Measurements from ENCODE around the gene THOC1.

Gene THOC1

GRCh38 chr18:220708-221107 is 47.1 kb downstream of the THOC1 start:
- H3K4ac ChIP-seq (ENCODE audit: low read depth, low read length) = no peak overlapping the region
- H4K8ac ChIP-seq (ENCODE audit: low read depth, low read length) = no peak overlapping the region
- no peak overlapping the region for H3K56ac ChIP-seq (ENCODE audit: low read length)
- no peak overlapping the region for H2AK5ac ChIP-seq (ENCODE audit: low read length)
- H3K27me3 ChIP-seq (ENCODE audit: insufficient read depth, low read length, poor library complexity) = no peaks in the 10 kb centered on the region
- no peak overlapping the region for H3K4me3 ChIP-seq (ENCODE audit: low read length)
- no peak for DNase-seq
- no peak overlapping the region for H2BK5ac ChIP-seq (ENCODE audit: low read length)
- no peaks in the 10 kb centered on the region for H3K79me2 ChIP-seq (ENCODE audit: control insufficient read depth, insufficient read depth, low read length)
- no peak overlapping the region for H3K23ac ChIP-seq (ENCODE audit: low read length)
- peaks cover 6% of the 10 kb centered on the region for H3K36me3 ChIP-seq (ENCODE audit: control insufficient read depth, insufficient read depth, low read length)
- H3K4me1 ChIP-seq (ENCODE audit: control insufficient read depth, low read depth, low read length) = no peaks in the 10 kb centered on the region
- no peak overlapping the region for H3K27ac ChIP-seq (ENCODE audit: low read depth, low read length)
- no peak overlapping the region for H3K9ac ChIP-seq (ENCODE audit: low read length)
- H3K4me2 ChIP-seq (ENCODE audit: low read length) = no peak overlapping the region
- H3K18ac ChIP-seq (ENCODE audit: low read length) = no peak overlapping the region
- H2BK120ac ChIP-seq (ENCODE audit: low read depth, low read length) = no peak overlapping the region
- no peak overlapping the region for H2BK15ac ChIP-seq (replicated peaks; ENCODE audit: low read depth)
- no peaks in the 10 kb centered on the region for H3K79me1 ChIP-seq (ENCODE audit: low read length)
- no peak overlapping the region for H4K5ac ChIP-seq (ENCODE audit: low read length)

- Histone ChIP-seq H3K27ac (ENCODE audit: low read depth, low read length) (no peak overlapping the region), H3K4me1 (ENCODE audit: control insufficient read depth, low read depth, low read length) (no peaks in the 10 kb centered on the region), H3K79me2 (ENCODE audit: control insufficient read depth, insufficient read depth, low read length) (no peaks in the 10 kb centered on the region), H3K4me2 (ENCODE audit: low read length) (no peak overlapping the region), H3K4me3 (ENCODE audit: low read length) (no peak overlapping the region), H3K36me3 (ENCODE audit: control insufficient read depth, insufficient read depth, low read length) (peaks cover 8% of the 10 kb centered on the region), H2BK15ac (replicated peaks; ENCODE audit: low read depth) (no peak overlapping the region), H3K79me1 (ENCODE audit: low read length) (no peaks in the 10 kb centered on the region), H3K9ac (ENCODE audit: low read length) (no peak overlapping the region), H3K23ac (ENCODE audit: low read length) (no peak overlapping the region), H3K27me3 (ENCODE audit: insufficient read depth, low read length, poor library complexity) (no peaks in the 10 kb centered on the region), H2BK5ac (ENCODE audit: low read length) (no peak overlapping the region), H3K56ac (ENCODE audit: low read length) (no peak overlapping the region), H2AK5ac (ENCODE audit: low read length) (no peak overlapping the region), H3K4ac (ENCODE audit: low read depth, low read length) (no peak overlapping the region), H4K8ac (ENCODE audit: low read depth, low read length) (no peak overlapping the region), H2BK120ac (ENCODE audit: low read depth, low read length) (no peak overlapping the region), H3K18ac (ENCODE audit: low read length) (no peak overlapping the region), H4K5ac (ENCODE audit: low read length) (no peak overlapping the region)
- no peak for DNase-seq
- WGBS (ENCODE audit: extremely low coverage, insufficient coverage, low lambda C conversion rate) = no CpG with 5 or more reads among the region's 5 CpGs
Observed at GRCh38 chr18:217532-218336, 50.1 kb downstream of the THOC1 start.

GRCh38 chr18:215448-216010 is 52.3 kb downstream of the THOC1 start:
- DNase-seq = peak; percentile 53
- H3K4me3 ChIP-seq (ENCODE audit: low read length) = no peak overlapping the region
- no CpG with 5 or more reads among the region's 5 CpGs for WGBS (ENCODE audit: extremely low coverage, insufficient coverage, low lambda C conversion rate)
- no peaks in the 10 kb centered on the region for H3K27me3 ChIP-seq (ENCODE audit: insufficient read depth, low read length, poor library complexity)
- no peak overlapping the region for H3K27ac ChIP-seq (ENCODE audit: low read depth, low read length)
- H3K56ac ChIP-seq (ENCODE audit: low read length) = no peak overlapping the region
- H3K4me1 ChIP-seq (ENCODE audit: control insufficient read depth, low read depth, low read length) = no peaks in the 10 kb centered on the region
- no peaks in the 10 kb centered on the region for H3K79me1 ChIP-seq (ENCODE audit: low read length)
- H4K5ac ChIP-seq (ENCODE audit: low read length) = no peak overlapping the region
- no peak overlapping the region for H4K8ac ChIP-seq (ENCODE audit: low read depth, low read length)
- H3K4ac ChIP-seq (ENCODE audit: low read depth, low read length) = no peak overlapping the region
- no peak overlapping the region for H2BK120ac ChIP-seq (ENCODE audit: low read depth, low read length)
- H3K4me2 ChIP-seq (ENCODE audit: low read length) = no peak overlapping the region
- H2BK5ac ChIP-seq (ENCODE audit: low read length) = no peak overlapping the region
- H3K23ac ChIP-seq (ENCODE audit: low read length) = no peak overlapping the region
- no peak overlapping the region for H3K9ac ChIP-seq (ENCODE audit: low read length)
- peaks cover 14% of the 10 kb centered on the region for H3K36me3 ChIP-seq (ENCODE audit: control insufficient read depth, insufficient read depth, low read length)
- no peak overlapping the region for H2BK15ac ChIP-seq (replicated peaks; ENCODE audit: low read depth)
- H2AK5ac ChIP-seq (ENCODE audit: low read length) = no peak overlapping the region
- H3K79me2 ChIP-seq (ENCODE audit: control insufficient read depth, insufficient read depth, low read length) = no peaks in the 10 kb centered on the region
- H3K18ac ChIP-seq (ENCODE audit: low read length) = no peak overlapping the region

GRCh38 chr18:213966-214365 is 53.9 kb downstream of the THOC1 start:
- DNase-seq = no peak
- Histone ChIP-seq H3K4ac (ENCODE audit: low read depth, low read length) (no peak overlapping the region), H3K79me1 (ENCODE audit: low read length) (no peaks in the 10 kb centered on the region), H3K18ac (ENCODE audit: low read length) (no peak overlapping the region), H2BK15ac (replicated peaks; ENCODE audit: low read depth) (no peak overlapping the region), H3K27me3 (ENCODE audit: insufficient read depth, low read length, poor library complexity) (no peaks in the 10 kb centered on the region), H3K9ac (ENCODE audit: low read length) (no peak overlapping the region), H3K4me2 (ENCODE audit: low read length) (no peak overlapping the region), H3K27ac (ENCODE audit: low read depth, low read length) (no peak overlapping the region), H3K36me3 (ENCODE audit: control insufficient read depth, insufficient read depth, low read length) (peaks cover 14% of the 10 kb centered on the region), H3K79me2 (ENCODE audit: control insufficient read depth, insufficient read depth, low read length) (no peaks in the 10 kb centered on the region), H3K56ac (ENCODE audit: low read length) (no peak overlapping the region), H4K8ac (ENCODE audit: low read depth, low read length) (no peak overlapping the region), H2BK5ac (ENCODE audit: low read length) (no peak overlapping the region), H2BK120ac (ENCODE audit: low read depth, low read length) (no peak overlapping the region), H3K4me1 (ENCODE audit: control insufficient read depth, low read depth, low read length) (no peaks in the 10 kb centered on the region), H3K23ac (ENCODE audit: low read length) (no peak overlapping the region), H2AK5ac (ENCODE audit: low read length) (no peak overlapping the region), H4K5ac (ENCODE audit: low read length) (no peak overlapping the region), H3K4me3 (ENCODE audit: low read length) (no peak overlapping the region)
- WGBS (ENCODE audit: extremely low coverage, insufficient coverage, low lambda C conversion rate) = 100% methylated on average over 1 of the region's 3 CpGs

GRCh38 chr18:213505-213904 is 54.3 kb downstream of the THOC1 start:
- no peak overlapping the region for H3K4ac ChIP-seq (ENCODE audit: low read depth, low read length)
- H4K5ac ChIP-seq (ENCODE audit: low read length) = no peak overlapping the region
- H3K27me3 ChIP-seq (ENCODE audit: insufficient read depth, low read length, poor library complexity) = no peaks in the 10 kb centered on the region
- no peak overlapping the region for H3K4me3 ChIP-seq (ENCODE audit: low read length)
- no peak overlapping the region for H2BK5ac ChIP-seq (ENCODE audit: low read length)
- no peak overlapping the region for H4K8ac ChIP-seq (ENCODE audit: low read depth, low read length)
- H3K79me2 ChIP-seq (ENCODE audit: control insufficient read depth, insufficient read depth, low read length) = no peaks in the 10 kb centered on the region
- no peak overlapping the region for H3K23ac ChIP-seq (ENCODE audit: low read length)
- no peak overlapping the region for H3K4me2 ChIP-seq (ENCODE audit: low read length)
- H2BK120ac ChIP-seq (ENCODE audit: low read depth, low read length) = no peak overlapping the region
- no peak overlapping the region for H3K18ac ChIP-seq (ENCODE audit: low read length)
- no peak overlapping the region for H2AK5ac ChIP-seq (ENCODE audit: low read length)
- H3K27ac ChIP-seq (ENCODE audit: low read depth, low read length) = no peak overlapping the region
- no peak overlapping the region for H2BK15ac ChIP-seq (replicated peaks; ENCODE audit: low read depth)
- H3K9ac ChIP-seq (ENCODE audit: low read length) = no peak overlapping the region
- H3K36me3 ChIP-seq (ENCODE audit: control insufficient read depth, insufficient read depth, low read length) = peaks cover 14% of the 10 kb centered on the region
- no CpG with 5 or more reads among the region's 4 CpGs for WGBS (ENCODE audit: extremely low coverage, insufficient coverage, low lambda C conversion rate)
- no peaks in the 10 kb centered on the region for H3K4me1 ChIP-seq (ENCODE audit: control insufficient read depth, low read depth, low read length)
- DNase-seq = peak; percentile 13
- H3K79me1 ChIP-seq (ENCODE audit: low read length) = no peaks in the 10 kb centered on the region
- no peak overlapping the region for H3K56ac ChIP-seq (ENCODE audit: low read length)

GRCh38 chr18:212780-213179 is 55.1 kb downstream of the THOC1 start:
- Histone ChIP-seq H3K18ac (ENCODE audit: low read length) (no peak overlapping the region), H3K4me1 (ENCODE audit: control insufficient read depth, low read depth, low read length) (no peaks in the 10 kb centered on the region), H3K9ac (ENCODE audit: low read length) (no peak overlapping the region), H4K5ac (ENCODE audit: low read length) (no peak overlapping the region), H2BK120ac (ENCODE audit: low read depth, low read length) (no peak overlapping the region), H2BK5ac (ENCODE audit: low read length) (no peak overlapping the region), H3K4ac (ENCODE audit: low read depth, low read length) (no peak overlapping the region), H3K36me3 (ENCODE audit: control insufficient read depth, insufficient read depth, low read length) (peaks cover 9% of the 10 kb centered on the region), H3K23ac (ENCODE audit: low read length) (no peak overlapping the region), H3K56ac (ENCODE audit: low read length) (no peak overlapping the region), H3K27ac (ENCODE audit: low read depth, low read length) (no peak overlapping the region), H3K4me3 (ENCODE audit: low read length) (no peak overlapping the region), H3K4me2 (ENCODE audit: low read length) (no peak overlapping the region), H2AK5ac (ENCODE audit: low read length) (no peak overlapping the region), H3K27me3 (ENCODE audit: insufficient read depth, low read length, poor library complexity) (no peaks in the 10 kb centered on the region), H4K8ac (ENCODE audit: low read depth, low read length) (no peak overlapping the region), H3K79me1 (ENCODE audit: low read length) (no peaks in the 10 kb centered on the region), H2BK15ac (replicated peaks; ENCODE audit: low read depth) (no peak overlapping the region), H3K79me2 (ENCODE audit: control insufficient read depth, insufficient read depth, low read length) (no peaks in the 10 kb centered on the region)
- no CpG with 5 or more reads among the region's 1 CpG for WGBS (ENCODE audit: extremely low coverage, insufficient coverage, low lambda C conversion rate)
- DNase-seq = no peak

All from mesendoderm (in vitro differentiated cells).